ENCODE results near the gene GANC.

DNA sequence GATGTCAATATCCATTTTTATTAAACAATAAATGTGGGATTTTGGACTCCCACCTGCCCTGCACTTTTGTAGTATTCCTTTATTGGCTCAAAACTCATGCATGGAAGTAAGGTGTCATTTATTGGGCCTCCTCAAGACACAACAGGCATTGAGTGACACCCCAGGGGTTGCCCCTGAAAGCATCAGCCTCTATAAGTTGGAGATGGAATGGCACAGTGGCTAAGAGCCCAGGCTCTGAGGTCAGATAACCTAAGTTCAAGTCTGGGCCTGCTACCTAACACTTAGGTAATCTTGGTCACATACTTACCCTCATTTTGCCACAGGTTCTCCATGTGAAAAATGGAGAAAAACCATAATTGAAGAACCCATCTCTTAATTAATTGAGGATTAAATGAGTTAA lies 90.9 kb downstream of the GANC start:
- TF ChIP-seq ZNF148 (tag by site-specific recombination; IDR thresholded peaks at IDR 0.05; ENCODE audit: borderline replicate concordance) (no peak), ZNF169 (tag by site-specific recombination; IDR thresholded peaks at IDR 0.05) (no peak), ZNF221 (tag by site-specific recombination; IDR thresholded peaks at IDR 0.05; ENCODE audit: borderline replicate concordance) (no peak), ZNF18 (tag by site-specific recombination; IDR thresholded peaks at IDR 0.05) (no peak), ZNF274 (IDR thresholded peaks at IDR 0.05; ENCODE audit: low read length) (no peak), ZNF274 (tag by site-specific recombination; IDR thresholded peaks at IDR 0.05; ENCODE audit: borderline replicate concordance) (no peak), ZNF510 (tag by site-specific recombination; IDR thresholded peaks at IDR 0.05; ENCODE audit: insufficient replicate concordance) (no peak), ZNF416 (tag by site-specific recombination; IDR thresholded peaks at IDR 0.05) (no peak), BCL11B (tag by site-specific recombination; IDR thresholded peaks at IDR 0.05; ENCODE audit: low read depth) (no peak), ZFP41 (tag by site-specific recombination; IDR thresholded peaks at IDR 0.05; ENCODE audit: borderline replicate concordance) (no peak), ZNF48 (tag by site-specific recombination; IDR thresholded peaks at IDR 0.05) (no peak), ZSCAN30 (tag by site-specific recombination; IDR thresholded peaks at IDR 0.05) (no peak), HOXA7 (CRISPR knock-in tag; IDR thresholded peaks at IDR 0.05; ENCODE audit: borderline replicate concordance) (no peak)
- TF ChIP-seq, protein P1, sequence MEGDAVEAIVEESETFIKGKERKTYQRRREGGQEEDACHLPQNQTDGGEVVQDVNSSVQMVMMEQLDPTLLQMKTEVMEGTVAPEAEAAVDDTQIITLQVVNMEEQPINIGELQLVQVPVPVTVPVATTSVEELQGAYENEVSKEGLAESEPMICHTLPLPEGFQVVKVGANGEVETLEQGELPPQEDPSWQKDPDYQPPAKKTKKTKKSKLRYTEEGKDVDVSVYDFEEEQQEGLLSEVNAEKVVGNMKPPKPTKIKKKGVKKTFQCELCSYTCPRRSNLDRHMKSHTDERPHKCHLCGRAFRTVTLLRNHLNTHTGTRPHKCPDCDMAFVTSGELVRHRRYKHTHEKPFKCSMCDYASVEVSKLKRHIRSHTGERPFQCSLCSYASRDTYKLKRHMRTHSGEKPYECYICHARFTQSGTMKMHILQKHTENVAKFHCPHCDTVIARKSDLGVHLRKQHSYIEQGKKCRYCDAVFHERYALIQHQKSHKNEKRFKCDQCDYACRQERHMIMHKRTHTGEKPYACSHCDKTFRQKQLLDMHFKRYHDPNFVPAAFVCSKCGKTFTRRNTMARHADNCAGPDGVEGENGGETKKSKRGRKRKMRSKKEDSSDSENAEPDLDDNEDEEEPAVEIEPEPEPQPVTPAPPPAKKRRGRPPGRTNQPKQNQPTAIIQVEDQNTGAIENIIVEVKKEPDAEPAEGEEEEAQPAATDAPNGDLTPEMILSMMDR (tag by site-specific recombination; IDR thresholded peaks at IDR 0.05) = no peak
- TF ChIP-seq, protein P2, sequence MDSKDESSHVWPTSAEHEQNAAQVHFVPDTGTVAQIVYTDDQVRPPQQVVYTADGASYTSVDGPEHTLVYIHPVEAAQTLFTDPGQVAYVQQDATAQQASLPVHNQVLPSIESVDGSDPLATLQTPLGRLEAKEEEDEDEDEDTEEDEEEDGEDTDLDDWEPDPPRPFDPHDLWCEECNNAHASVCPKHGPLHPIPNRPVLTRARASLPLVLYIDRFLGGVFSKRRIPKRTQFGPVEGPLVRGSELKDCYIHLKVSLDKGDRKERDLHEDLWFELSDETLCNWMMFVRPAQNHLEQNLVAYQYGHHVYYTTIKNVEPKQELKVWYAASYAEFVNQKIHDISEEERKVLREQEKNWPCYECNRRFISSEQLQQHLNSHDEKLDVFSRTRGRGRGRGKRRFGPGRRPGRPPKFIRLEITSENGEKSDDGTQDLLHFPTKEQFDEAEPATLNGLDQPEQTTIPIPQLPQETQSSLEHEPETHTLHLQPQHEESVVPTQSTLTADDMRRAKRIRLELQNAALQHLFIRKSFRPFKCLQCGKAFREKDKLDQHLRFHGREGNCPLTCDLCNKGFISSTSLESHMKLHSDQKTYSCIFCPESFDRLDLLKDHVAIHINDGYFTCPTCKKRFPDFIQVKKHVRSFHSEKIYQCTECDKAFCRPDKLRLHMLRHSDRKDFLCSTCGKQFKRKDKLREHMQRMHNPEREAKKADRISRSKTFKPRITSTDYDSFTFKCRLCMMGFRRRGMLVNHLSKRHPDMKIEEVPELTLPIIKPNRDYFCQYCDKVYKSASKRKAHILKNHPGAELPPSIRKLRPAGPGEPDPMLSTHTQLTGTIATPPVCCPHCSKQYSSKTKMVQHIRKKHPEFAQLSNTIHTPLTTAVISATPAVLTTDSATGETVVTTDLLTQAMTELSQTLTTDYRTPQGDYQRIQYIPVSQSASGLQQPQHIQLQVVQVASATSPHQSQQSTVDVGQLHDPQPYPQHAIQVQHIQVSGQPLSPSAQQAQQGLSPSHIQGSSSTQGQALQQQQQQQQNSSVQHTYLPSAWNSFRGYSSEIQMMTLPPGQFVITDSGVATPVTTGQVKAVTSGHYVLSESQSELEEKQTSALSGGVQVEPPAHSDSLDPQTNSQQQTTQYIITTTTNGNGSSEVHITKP (tag by site-specific recombination; IDR thresholded peaks at IDR 0.05) = no peak
